Bronchial epithelial cell (primary cell): ENCODE measurements around the gene MTX1. TPM values are rescaled to one million over a fixed set of nuclear protein-coding genes. Genes with fewer than 3 reads are reported as not detected.
A peak's percentile ranks its signal among the peaks of the same experiment; 100 is the strongest.
"Not testable (repeated sequence)": the region's sequence is repeated elsewhere in the genome, so short reads cannot be mapped to it uniquely, and the experiment has no call there.

Experiments used
- DNase-seq: peaks from one replicate; pipeline ENCODE4 v3.0.0-alpha.2; 2010; ENCODE audit warnings: low read depth
- FAIRE-seq: peaks from 2 replicates; lab custom pipeline; 2011; peaks lifted over from hg19 to GRCh38; lab: Jason Lieb, UNC
- H3K27me3 ChIP-seq: 2 replicates; pipeline ENCODE4 v1.5.1; 2011; ENCODE audit warnings: low read length; ENCODE audit not compliant: control insufficient read depth, insufficient read depth
- H3K36me3 ChIP-seq: 2 replicates; pipeline ENCODE4 v1.5.1; 2011; ENCODE audit warnings: low read length; ENCODE audit not compliant: control insufficient read depth, insufficient read depth
- H3K4me3 ChIP-seq: 2 replicates; pipeline ENCODE4 v1.5.1; 2011; ENCODE audit warnings: mild to moderate bottlenecking, low read depth, low read length, control low read depth
- total RNA-seq: library from RNA; depleted of rRNA; stranded (reverse); fragments of >200 nt; gene quantifications from 2 replicates; pipeline ENCODE4 v1.2.1, GENCODE V29; 2014
- TF ChIP-seq, protein P1 (sequence below): IDR thresholded peaks from 2 replicates; pipeline ENCODE4 v1.5.1; 2011; ENCODE audit warnings: mild to moderate bottlenecking, moderate library complexity, low read length, control low read depth, inconsistent platforms; ENCODE audit not compliant: insufficient read depth, severe bottlenecking

MTX1 gene
- total RNA-seq, 1 donor from 2014 or later: 48.4 TPM

DNA sequence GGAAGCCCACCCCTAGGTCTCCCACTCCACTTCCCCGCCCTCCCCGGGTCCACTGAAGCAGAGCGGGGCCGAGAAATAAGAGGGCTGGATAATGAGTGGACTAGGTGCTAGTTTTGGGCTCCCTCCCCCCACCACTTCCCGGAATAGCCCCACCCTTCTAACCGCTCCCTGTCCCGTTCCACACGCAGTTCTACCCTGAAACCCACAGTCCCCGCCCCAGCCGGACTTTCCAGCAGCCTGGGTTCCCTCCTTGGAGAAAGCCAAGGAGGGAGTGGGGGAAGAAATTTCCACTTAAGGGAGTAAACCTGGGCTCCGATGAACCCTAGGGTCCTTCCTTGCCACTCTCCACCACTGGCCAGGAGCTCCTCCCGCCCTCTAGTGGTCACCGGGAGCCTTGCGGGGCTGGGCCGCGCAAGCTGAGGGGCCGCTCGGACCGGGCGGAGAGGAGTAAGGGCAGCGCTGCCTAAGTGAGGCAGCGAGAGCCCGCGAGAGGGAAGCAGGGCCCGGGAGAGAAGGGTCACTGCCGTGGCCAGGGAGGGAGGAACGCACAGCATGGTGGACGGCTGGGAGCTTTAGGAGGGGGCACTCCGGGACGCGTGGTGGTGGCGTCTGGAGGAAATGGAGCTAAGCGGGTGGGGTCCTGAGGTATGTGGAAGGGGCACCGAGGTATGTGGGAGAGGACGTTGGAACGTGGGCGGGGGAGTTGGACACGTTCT, 15.1 kb upstream of the MTX1 start:
- Histone ChIP-seq H3K27me3 (no peaks in the 10 kb centered on the region), H3K36me3 (peaks cover 9% of the 10 kb centered on the region), H3K4me3 (peak overlapping the region; percentile 47)
- DNase-seq (peak; percentile 89), FAIRE-seq (no peak)
- TF ChIP-seq, protein P1, sequence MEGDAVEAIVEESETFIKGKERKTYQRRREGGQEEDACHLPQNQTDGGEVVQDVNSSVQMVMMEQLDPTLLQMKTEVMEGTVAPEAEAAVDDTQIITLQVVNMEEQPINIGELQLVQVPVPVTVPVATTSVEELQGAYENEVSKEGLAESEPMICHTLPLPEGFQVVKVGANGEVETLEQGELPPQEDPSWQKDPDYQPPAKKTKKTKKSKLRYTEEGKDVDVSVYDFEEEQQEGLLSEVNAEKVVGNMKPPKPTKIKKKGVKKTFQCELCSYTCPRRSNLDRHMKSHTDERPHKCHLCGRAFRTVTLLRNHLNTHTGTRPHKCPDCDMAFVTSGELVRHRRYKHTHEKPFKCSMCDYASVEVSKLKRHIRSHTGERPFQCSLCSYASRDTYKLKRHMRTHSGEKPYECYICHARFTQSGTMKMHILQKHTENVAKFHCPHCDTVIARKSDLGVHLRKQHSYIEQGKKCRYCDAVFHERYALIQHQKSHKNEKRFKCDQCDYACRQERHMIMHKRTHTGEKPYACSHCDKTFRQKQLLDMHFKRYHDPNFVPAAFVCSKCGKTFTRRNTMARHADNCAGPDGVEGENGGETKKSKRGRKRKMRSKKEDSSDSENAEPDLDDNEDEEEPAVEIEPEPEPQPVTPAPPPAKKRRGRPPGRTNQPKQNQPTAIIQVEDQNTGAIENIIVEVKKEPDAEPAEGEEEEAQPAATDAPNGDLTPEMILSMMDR: peak; percentile 93

DNA sequence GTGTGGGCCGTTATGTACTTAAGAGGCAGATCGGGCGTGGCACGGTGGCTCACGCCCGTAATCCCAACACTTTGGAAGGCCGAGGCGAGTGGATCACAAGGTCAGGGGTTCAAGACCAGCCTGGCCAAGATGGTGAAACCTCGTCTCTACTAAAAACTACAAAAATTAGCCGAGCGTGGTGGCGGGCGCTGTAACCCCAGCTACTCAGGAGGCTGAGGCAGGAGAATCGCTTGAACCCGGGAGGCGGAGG, 14.6 kb upstream of the MTX1 start:
- FAIRE-seq: not testable (repeated sequence)

DNA sequence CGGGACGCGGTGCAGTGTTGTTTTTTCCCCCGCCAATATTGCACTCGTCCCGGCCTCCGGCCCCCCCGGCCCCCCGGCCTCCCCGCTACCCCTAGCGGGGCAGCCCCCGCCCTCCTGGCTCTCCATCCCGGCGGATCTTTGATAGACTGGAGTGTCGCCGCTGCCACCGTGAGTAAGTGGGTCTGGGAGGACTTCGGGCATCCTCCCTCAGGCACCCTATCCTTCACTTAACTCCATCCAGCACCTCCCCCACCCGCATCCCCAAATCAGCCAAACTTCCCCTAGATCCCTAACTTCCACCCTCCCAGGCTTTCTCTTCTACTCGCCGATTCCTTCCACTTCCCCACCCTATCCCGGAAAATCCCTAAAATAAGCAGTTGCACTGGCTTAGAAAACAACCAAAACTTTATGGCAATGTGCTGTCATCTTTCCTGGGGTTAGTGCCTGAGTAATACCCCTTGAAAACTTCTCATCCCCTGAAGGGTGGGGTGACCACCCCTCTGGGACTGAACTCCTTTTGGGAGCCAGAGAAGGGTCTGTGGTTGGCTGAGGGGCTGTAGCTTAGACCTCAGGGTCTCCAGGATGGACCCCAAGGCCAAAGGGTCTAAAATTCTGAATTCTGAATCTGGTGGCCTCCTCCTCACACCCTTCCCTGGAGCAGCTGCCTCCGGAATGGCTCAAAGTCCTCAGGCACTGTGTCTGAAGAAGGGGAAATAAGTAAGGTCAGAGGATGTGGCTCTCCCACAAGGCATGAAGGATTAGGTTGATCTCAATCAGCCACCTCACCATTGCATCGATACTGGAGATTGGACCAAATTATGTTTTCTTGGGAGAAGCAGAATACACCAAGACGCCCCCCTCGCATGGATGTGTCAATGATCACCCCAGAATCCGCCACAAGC, 13.0 kb upstream of the MTX1 start:
- H3K27me3 ChIP-seq: no peaks in the 10 kb centered on the region
- peaks cover 9% of the 10 kb centered on the region for H3K36me3 ChIP-seq
- FAIRE-seq (no peak), DNase-seq (no peak)
- peak overlapping the region; percentile 47 for H3K4me3 ChIP-seq
- TF ChIP-seq, protein P1: no peak

More for the DNA sequence above, 14.6 kb upstream of the MTX1 start:
- H3K27me3 ChIP-seq, H3K36me3 ChIP-seq, DNase-seq: not testable (repeated sequence)
- peak overlapping the region; percentile 47 for H3K4me3 ChIP-seq

DNA sequence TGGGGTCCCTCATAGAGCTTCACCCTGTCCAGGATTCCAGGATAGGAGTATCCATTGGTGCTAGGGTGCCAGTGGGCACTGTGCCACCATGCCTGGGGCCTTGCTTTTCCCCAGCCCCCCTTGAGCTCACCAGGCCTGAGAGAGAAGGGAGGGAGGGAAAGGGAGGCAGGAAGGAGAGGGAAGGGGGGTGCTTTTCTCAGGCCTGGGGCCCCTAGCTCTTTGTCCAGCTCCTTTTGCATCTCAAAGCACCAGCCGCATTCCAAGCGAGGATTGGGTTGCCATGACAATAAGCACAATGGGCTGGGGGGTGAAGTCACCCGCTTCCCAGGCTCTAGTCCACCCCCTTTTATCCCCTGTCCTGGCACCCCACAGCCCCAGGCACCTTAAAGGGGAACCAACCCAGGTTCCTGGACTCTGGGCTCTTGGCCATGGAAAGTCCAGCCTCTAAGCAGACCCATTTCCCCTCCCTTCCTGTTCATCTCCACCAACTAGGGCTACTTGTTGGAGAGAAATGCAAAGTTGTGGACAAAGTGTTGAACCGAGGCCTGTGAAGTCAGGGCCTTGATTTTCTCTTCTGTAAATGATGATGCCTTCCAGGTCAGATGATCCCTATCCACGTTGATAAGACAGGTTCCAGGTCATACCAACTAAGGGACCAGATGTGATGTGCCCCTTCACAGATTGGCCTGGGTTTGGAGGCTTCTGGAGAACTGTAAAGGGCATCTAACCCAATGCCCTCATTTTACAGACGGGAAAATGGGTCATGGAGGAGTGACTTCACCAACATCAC, 12.2 kb upstream of the MTX1 start:
- Histone ChIP-seq H3K27me3 (no peaks in the 10 kb centered on the region), H3K36me3 (peaks cover 9% of the 10 kb centered on the region), H3K4me3 (no peak overlapping the region)
- FAIRE-seq (no peak), DNase-seq (no peak)
- TF ChIP-seq, protein P1: no peak

DNA sequence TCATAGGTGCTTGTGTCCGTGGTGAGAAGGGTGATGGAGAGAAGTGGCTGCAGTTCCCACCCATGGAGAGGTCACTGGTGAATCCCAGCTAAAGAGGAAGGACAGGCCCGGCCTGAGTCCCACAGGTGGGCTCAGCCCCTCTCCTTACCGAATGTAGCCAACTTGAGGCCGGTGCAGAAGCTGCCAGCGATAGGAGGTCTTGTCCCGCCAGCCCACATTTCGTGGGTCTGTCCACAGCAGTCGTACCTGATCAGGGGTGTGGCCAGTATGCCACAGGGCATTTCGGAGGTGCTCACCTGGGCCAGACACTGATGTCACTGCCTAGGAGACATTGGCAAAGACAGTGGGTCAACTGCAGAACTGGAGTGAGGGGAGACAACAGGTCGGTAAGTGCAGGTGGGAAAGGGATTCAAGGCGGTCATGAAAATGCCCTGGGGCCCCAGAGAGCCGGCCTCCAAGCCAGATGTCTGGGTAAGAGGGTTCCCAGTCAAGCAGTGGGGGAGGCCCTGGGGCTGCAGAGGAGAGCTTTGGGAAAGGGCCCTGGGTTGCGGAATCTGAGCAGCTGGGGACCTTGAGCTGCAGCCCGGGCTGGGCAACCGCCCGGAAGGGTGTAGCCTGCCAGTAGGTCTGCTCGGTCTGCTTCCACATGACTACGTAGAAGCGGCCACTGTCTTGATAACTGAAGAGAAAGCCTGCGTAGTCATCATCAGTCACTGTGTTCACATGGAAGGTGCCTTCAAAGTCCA, 11.4 kb upstream of the MTX1 start:
- no peak overlapping the region for H3K4me3 ChIP-seq
- no peak for FAIRE-seq
- H3K27me3 ChIP-seq: no peaks in the 10 kb centered on the region
- DNase-seq: no peak
- H3K36me3 ChIP-seq: peaks cover 9% of the 10 kb centered on the region
- TF ChIP-seq, protein P1: no peak
